Activated naive CD8-positive, alpha-beta T cell treated with anti-CD3 and anti-CD28 coated beads, Interleukin-2, amount 10 ng/mL, durations not matched to agents 7 days and 5 days (primary cell): ENCODE data around the gene IL22. TPM values are rescaled to one million over a fixed set of nuclear protein-coding genes. Genes with fewer than 3 reads are reported as not detected.

Source experiments
- ATAC-seq: fragments of 150-1000 bp; cut with Tn5 transposase; one replicate; pipeline ENCODE4 v1.10.0; 2021; ENCODE audit warnings: low read depth, moderate library complexity
- POLR2A ChIA-PET: fragments of 350-600 bp; sonication (Branson Sonifier 250); formaldehyde crosslinking; loops from one replicate; lab custom pipeline; 2021; ENCODE audit warnings: antibody characterized with exemption; lab: Charles Lee
- DNase-seq: peaks from one replicate; pipeline ENCODE4 v3.0.0; 2021
- H3K27ac Mint-ChIP-seq: one replicate; pipeline ENCODE4 v1.8.0; 2022; ENCODE audit warnings: mild to moderate bottlenecking, mixed read lengths
- H3K27me3 Mint-ChIP-seq: one replicate; pipeline ENCODE4 v1.8.0; 2022; ENCODE audit warnings: mild to moderate bottlenecking, moderate library complexity, mixed read lengths
- H3K36me3 Mint-ChIP-seq: one replicate; pipeline ENCODE4 v1.8.0; 2021; ENCODE audit warnings: mild to moderate bottlenecking, mixed read lengths
- H3K4me1 Mint-ChIP-seq: one replicate; pipeline ENCODE4 v1.8.0; 2021; ENCODE audit warnings: mixed read lengths
- H3K4me3 Mint-ChIP-seq: one replicate; pipeline ENCODE4 v1.8.0; 2022; ENCODE audit warnings: mild to moderate bottlenecking, moderate library complexity, mixed read lengths
- H3K9me3 Mint-ChIP-seq: one replicate; pipeline ENCODE4 v1.8.0; 2021; ENCODE audit warnings: mixed read lengths
- total RNA-seq, 2 experiments: library from RNA; stranded (reverse); gene quantifications; one replicate each; pipeline ENCODE4 v1.2.3, GENCODE V29; 2021

IL22 gene, protein sequence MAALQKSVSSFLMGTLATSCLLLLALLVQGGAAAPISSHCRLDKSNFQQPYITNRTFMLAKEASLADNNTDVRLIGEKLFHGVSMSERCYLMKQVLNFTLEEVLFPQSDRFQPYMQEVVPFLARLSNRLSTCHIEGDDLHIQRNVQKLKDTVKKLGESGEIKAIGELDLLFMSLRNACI
- total RNA-seq: not detected

DNA sequence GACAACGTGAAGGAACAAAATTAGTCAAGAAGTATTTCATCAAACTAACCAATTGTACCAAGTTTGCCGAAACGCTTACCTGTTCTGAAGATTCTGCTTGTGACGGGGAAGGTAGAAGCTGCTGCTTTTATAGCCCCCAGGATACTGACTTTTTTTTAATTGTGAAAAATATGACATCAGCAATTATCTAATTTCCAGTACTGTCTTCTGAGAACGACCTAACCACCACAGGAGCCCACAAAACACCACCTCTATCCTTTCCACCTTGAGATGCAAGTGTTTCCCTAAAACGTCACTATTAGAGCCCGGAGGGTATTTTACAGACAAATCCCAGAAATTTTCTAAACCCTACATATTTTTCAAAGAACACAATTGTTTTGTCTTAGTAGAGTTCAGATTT is at the start of gene IL22:
Gene IL22 (minus strand): TSS at position 101 of the 400 bp plus-strand sequence. CDS start 156 bp downstream, outside the sequence.
- POLR2A ChIA-PET: interaction anchor here (0.7 to 0.8 kb wide), 2 partner anchors 12 to 49 kb away, joined by 4 read pairs; no protein-coding TSS in a partner anchor
- DNase-seq (no peak), ATAC-seq (no peak)
- H3K4me1 Mint-ChIP-seq: peaks cover 1% of the 10 kb centered on the region
- H3K4me3 Mint-ChIP-seq: no peak within 1 kb of the TSS
- no peak within 1 kb of the TSS for H3K27ac Mint-ChIP-seq
- peaks cover 3% of the 10 kb centered on the region for H3K36me3 Mint-ChIP-seq
- H3K27me3 Mint-ChIP-seq: peaks cover 23% of the 10 kb centered on the region
- H3K9me3 Mint-ChIP-seq: no peaks in the 10 kb centered on the region

DNA sequence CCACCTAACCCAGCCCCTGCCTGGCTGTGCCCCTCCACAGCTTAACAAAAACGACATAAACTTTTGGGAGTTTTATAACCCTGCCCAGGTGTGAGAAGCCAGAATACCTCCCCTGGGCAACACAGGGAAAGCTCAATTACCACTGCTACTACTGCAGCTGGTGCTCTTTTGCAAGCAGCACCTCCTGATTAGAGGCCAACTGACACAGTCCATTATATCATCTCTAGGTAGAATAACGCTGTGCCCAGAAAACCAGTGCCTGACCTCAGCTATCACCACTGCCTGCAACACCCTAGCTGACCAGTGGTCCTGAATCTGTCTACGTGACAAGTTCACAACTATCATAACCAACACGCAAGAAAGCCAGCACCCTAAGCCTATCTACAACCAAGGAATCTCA is 44.5 kb upstream of the IL22 start:
- POLR2A ChIA-PET: no interaction called here
- H3K4me3 Mint-ChIP-seq: no peak overlapping the region
- no peaks in the 10 kb centered on the region for H3K27me3 Mint-ChIP-seq
- H3K9me3 Mint-ChIP-seq: peaks cover 4% of the 10 kb centered on the region
- no peak overlapping the region for H3K27ac Mint-ChIP-seq
- no peaks in the 10 kb centered on the region for H3K4me1 Mint-ChIP-seq
- H3K36me3 Mint-ChIP-seq: peaks cover 51% of the 10 kb centered on the region
- ATAC-seq (no peak), DNase-seq (no peak)

DNA sequence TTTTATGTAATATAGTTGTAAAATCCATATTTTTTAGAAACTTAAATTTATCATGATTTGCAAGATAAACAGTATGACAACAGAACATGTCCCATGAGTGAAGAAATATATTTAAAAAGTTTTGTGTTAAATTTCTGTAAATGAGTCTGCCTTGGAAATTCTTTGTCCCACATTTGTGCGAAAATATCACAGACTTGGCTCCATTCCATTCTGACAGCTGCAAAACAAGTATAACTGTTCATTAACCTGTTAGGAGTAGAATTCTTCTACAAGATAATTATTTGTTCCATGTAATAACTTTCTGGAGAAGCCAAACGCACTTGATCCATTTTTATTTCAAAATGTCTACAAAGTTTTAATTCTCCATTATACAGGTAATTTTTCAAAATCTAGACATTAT is 40.8 kb upstream of the IL22 start:
- Mint-ChIP-seq H3K4me3 (no peak overlapping the region), H3K36me3 (peaks cover 30% of the 10 kb centered on the region), H3K27me3 (no peaks in the 10 kb centered on the region), H3K27ac (no peak overlapping the region), H3K9me3 (no peaks in the 10 kb centered on the region), H3K4me1 (peaks cover 2% of the 10 kb centered on the region)
- ATAC-seq (no peak), DNase-seq (no peak)
- POLR2A ChIA-PET: no interaction called here

DNA sequence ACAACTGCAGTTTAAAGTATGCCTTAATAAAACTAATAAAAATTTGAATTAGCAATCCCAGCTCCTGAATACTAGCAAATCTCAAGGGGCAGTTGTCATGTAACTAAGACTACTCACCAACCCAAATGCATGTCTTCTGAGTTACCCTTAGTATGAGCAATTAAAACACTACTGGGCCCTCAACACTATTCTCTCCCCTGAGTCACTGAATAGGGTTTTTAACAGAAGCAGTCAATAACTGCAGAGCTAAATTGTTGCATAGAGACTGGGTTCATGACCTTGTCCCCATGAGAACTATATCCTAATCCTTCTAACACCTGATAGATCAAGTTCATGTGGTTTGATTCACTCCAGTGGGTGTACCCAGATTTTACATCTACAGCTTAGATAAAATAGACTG is 39.9 kb upstream of the IL22 start:
- no peak for DNase-seq
- Mint-ChIP-seq H3K27me3 (no peaks in the 10 kb centered on the region), H3K9me3 (peaks cover 2% of the 10 kb centered on the region), H3K36me3 (peaks cover 24% of the 10 kb centered on the region), H3K4me1 (peaks cover 4% of the 10 kb centered on the region), H3K4me3 (no peak overlapping the region), H3K27ac (no peak overlapping the region)
- POLR2A ChIA-PET: no interaction called here
- no peak for ATAC-seq

DNA sequence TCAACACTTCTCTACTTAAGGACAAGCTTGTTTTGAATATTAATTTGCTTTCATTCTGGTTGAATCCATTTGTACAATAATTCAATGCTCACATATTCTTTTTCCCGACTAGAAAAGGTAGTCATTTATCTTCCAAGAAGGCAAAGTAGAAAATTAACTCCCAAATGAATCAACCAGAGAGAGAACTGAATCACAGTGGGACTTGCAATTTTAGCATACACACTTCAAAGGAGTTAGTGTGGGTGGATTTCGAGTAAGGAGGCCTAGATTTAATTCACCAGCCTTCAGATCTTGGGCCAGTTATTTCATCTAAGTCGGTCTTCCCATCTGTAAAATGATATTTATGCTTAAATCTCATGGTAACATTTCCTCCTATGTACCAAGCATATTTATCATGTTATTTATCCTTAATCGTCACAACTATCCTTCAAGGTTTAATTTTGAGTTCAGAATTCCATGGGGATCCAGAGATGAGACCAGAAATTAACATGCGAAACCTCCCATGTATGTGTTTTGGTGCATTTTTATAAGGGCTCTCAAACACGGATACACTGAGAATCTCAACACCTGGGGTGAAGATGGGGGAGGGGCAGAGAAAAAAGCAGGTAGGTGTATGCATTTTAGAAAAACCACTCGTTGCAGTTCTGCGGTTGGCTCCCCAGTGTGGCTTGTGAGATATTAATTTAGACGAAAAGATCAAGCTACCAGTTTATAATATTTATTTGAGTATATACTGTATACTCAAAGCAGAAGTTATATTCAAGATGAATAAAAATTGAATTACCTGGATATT is 38.9 kb upstream of the IL22 start:
- no peak overlapping the region for H3K4me3 Mint-ChIP-seq
- no peak for ATAC-seq
- no peak for DNase-seq

DNA sequence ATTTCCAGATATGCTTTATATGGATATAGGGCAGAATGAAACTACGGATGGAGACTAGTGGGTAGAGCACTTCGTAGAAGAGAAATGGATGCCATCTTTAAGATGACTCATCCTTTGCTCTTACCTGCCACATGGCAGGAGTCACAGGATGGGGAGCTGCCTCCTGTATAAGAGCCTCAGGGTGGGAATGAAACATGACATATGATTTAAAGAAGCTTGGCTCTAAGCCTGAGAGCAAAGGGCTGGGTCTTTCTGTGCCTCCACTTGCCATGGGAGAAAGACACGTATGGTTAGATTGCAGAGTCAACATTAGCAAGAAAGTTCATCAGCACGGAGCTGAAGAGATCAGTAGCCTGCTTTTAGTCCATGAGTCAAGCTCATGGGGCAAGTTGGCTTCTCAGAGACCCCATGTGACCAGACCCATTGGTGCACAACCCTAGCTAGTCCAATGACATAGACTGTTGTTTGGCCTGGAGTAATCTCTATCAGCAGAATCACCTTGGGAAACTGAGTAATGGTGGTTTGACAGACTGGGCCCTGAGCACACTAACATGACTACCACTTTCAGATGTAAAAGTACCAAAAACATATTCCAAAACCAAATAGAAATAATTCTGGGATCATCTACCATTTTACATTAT is 38.1 kb upstream of the IL22 start:
- peaks cover 5% of the 10 kb centered on the region for H3K4me1 Mint-ChIP-seq
- DNase-seq (no peak), ATAC-seq (no peak)
- H3K36me3 Mint-ChIP-seq: peaks cover 19% of the 10 kb centered on the region
- POLR2A ChIA-PET: no interaction called here
- H3K27ac Mint-ChIP-seq: no peak overlapping the region
- H3K4me3 Mint-ChIP-seq: no peak overlapping the region
- H3K9me3 Mint-ChIP-seq: peaks cover 2% of the 10 kb centered on the region
- no peaks in the 10 kb centered on the region for H3K27me3 Mint-ChIP-seq

More for the DNA sequence above, 38.9 kb upstream of the IL22 start:
- Mint-ChIP-seq H3K4me1 (peaks cover 5% of the 10 kb centered on the region), H3K27me3 (no peaks in the 10 kb centered on the region), H3K9me3 (peaks cover 2% of the 10 kb centered on the region), H3K27ac (no peak overlapping the region), H3K36me3 (peaks cover 22% of the 10 kb centered on the region)
- POLR2A ChIA-PET: no interaction called here

DNA sequence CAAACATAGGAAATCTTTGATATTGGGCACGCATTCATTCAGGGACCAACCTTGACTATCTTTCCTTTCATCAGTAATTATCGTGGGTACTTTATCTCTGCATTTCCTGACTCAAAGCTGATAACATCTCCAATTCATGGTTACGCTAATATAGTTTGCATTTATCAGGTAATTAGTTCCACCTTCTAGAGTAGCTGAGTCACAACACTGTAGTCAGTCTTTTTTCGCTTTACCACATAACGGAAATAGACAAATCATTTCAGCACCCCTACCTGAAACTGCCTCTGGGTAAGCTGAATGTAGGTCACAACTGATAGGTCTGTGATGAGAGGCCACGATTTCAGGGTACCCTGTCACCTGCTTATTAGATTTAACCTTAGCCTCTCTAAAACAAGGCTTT is 36.7 kb upstream of the IL22 start:
- H3K27me3 Mint-ChIP-seq: no peaks in the 10 kb centered on the region
- no peak for DNase-seq
- peaks cover 2% of the 10 kb centered on the region for H3K9me3 Mint-ChIP-seq
- H3K4me3 Mint-ChIP-seq: no peak overlapping the region
- peak; percentile 80 for ATAC-seq
- H3K36me3 Mint-ChIP-seq: peaks cover 17% of the 10 kb centered on the region
- peaks cover 5% of the 10 kb centered on the region for H3K4me1 Mint-ChIP-seq
- no peak overlapping the region for H3K27ac Mint-ChIP-seq
- POLR2A ChIA-PET: no interaction called here

DNA sequence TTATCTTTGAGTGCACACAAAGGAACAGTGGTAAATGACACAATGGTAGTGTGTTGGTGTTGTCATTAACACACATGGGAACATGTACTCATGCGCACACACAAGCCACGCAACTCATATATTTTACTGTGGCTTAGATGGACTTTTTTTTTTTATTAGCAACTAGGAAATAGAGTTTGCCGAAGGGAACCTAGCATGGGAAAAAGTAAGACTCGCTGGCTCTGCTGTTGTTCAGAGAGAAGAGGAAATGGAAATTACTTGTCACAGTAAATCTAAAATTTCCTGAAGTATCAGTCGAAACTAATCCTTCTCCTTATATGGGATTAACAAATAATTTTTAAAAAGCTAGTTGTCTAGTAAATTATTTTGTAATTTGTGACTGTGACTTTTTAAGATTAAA is 33.7 kb upstream of the IL22 start:
- peaks cover 5% of the 10 kb centered on the region for H3K4me1 Mint-ChIP-seq
- DNase-seq (no peak), ATAC-seq (no peak)
- H3K9me3 Mint-ChIP-seq: peaks cover 2% of the 10 kb centered on the region
- H3K27ac Mint-ChIP-seq: no peak overlapping the region
- POLR2A ChIA-PET: no interaction called here
- peaks cover 8% of the 10 kb centered on the region for H3K36me3 Mint-ChIP-seq
- H3K4me3 Mint-ChIP-seq: no peak overlapping the region
- H3K27me3 Mint-ChIP-seq: no peaks in the 10 kb centered on the region

DNA sequence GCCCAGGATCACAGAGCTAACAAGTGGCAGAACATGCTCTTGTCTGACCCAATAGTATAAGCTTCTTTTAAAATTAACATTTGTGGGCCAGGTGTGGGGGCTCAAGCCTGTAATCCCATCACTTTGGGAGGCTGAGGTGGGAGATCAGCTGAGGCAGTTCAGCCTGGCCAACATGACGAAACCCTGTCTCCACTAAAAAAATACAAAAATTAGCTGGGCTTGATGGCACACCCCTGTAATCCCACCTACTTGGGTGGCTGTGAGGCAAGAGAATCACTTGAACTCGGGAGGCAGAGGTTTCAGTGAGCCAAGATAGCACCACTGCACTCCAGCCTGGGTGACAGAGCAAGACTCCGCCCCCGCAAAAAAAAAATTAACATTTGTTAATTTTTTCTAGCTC is 33.0 kb upstream of the IL22 start:
- ATAC-seq (no peak), DNase-seq (no peak)
- H3K27me3 Mint-ChIP-seq: no peaks in the 10 kb centered on the region
- peaks cover 7% of the 10 kb centered on the region for H3K36me3 Mint-ChIP-seq
- H3K27ac Mint-ChIP-seq: no peak overlapping the region
- POLR2A ChIA-PET: no interaction called here
- H3K9me3 Mint-ChIP-seq: peaks cover 2% of the 10 kb centered on the region
- peaks cover 5% of the 10 kb centered on the region for H3K4me1 Mint-ChIP-seq
- no peak overlapping the region for H3K4me3 Mint-ChIP-seq

DNA sequence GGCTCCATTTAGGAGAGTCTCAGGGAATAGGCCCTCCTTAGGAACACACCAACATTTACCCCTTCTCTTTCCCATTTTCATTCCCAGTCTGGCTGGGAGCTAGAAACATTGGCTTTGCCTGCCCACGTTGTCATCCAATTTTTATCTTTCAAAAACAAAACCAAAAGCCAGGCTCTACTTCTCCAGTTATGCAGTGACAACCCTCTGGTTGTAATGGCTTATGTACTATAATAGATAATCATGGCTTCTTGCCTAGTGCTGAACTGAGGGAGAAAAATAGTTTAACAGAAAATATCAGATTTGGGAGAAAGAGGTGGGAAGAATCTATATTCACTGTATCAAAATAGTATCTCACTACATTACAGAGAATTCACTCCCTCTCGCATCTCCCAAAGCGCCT is 32.1 kb upstream of the IL22 start:
- Mint-ChIP-seq H3K27ac (no peak overlapping the region), H3K27me3 (no peaks in the 10 kb centered on the region), H3K36me3 (peaks cover 6% of the 10 kb centered on the region), H3K9me3 (peaks cover 2% of the 10 kb centered on the region), H3K4me3 (no peak overlapping the region), H3K4me1 (peaks cover 6% of the 10 kb centered on the region)
- POLR2A ChIA-PET: no interaction called here
- DNase-seq (no peak), ATAC-seq (no peak)

DNA sequence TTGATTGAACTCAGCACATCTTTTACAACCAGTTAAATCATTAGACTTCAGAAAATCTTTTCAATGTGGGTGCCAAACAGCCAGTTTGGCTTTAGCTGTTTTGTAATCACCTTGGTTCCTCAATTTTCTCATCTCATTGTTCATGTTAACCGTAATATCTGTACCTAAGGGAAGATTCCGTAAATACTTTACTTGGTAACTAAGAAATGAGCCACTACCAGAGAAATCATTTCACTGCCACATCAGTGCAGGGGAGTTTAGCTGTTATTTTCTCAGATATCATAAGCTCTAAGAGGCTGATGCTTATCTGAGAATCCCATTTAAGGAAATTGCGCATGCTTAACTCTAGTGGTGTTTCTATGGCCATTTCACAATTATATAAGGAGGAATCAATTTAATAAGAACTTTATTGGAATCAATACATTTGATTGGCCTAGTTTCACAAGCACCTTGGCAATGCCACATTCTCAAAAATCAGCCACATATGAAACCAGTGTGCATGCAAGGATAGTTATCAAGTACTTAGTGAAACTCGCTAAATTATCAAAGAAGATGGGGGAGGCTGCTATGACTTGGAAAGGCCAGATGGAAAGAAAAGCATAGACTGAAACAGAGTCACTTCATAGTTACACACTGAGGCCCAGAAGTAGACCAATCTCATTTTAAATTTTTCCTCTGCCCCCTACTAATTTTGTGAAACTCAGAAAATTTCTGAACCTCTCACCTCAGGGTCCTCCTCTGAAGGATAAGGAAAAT is 28.1 kb upstream of the IL22 start:
- POLR2A ChIA-PET: no interaction called here
- no peak overlapping the region for H3K27ac Mint-ChIP-seq
- H3K36me3 Mint-ChIP-seq: no peaks in the 10 kb centered on the region
- no peak overlapping the region for H3K4me3 Mint-ChIP-seq
- peaks cover 16% of the 10 kb centered on the region for H3K4me1 Mint-ChIP-seq
- no peaks in the 10 kb centered on the region for H3K27me3 Mint-ChIP-seq
- ATAC-seq (no peak), DNase-seq (no peak)
- H3K9me3 Mint-ChIP-seq: no peaks in the 10 kb centered on the region

DNA sequence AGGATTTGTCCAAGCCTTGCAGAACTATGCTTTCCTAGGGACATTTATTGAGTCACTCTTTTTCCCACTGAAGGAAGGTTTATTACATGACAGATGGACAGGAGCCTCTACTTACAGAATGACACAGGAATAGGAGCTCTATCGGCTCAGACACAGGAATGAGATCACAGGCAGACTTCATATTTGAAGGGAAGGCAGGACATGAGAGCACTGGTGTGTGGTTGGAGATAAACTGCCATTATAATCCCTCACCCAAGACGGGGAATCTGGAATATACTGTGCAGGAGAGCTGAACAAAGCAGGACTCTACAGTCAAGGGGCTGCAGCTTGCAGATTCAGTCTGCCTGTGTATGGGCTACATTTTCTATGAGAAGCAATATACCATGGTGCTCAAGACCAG is 26.8 kb upstream of the IL22 start:
- H3K4me3 Mint-ChIP-seq: no peak overlapping the region
- peaks cover 21% of the 10 kb centered on the region for H3K4me1 Mint-ChIP-seq
- DNase-seq (no peak), ATAC-seq (no peak)
- no peaks in the 10 kb centered on the region for H3K36me3 Mint-ChIP-seq
- no peak overlapping the region for H3K27ac Mint-ChIP-seq
- H3K27me3 Mint-ChIP-seq: no peaks in the 10 kb centered on the region
- H3K9me3 Mint-ChIP-seq: peaks cover under 1% of the 10 kb centered on the region
- POLR2A ChIA-PET: no interaction called here

DNA sequence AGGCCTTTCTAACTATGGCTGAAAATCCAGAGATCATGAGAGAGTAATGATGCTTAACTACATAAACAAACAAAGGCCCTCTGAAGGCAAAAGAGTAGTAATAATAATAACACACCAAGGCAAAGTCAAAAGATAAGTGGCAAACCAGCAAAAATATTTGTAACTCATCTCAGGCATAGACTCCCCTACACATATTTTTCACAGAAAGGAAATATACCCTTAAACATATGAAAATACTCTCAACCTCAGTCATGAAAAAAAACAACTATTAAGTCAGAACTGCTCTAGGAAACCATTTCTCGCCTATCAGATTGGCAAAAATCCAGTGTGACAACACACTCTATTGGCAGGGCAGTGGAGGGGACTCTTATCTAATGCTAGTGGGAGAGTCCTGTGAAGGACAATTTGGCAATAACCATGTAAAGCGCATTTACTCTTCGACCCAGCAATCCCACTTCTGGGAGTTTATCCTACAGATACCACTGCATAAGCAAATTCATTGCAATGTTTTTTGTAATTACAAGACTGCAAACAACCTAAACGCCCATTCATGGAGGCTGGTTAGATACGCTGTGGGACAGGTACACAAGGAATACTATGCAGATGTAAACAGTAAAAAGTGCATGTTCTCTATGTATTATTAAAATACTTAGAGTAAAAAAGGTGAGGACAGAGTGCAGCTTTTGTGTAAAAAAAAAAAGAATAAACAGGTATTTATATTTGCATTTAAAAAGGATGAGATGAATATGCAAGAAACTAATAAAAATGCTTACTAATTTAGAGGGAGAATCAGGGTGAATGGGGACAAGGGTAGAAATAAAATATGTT is 26.0 kb upstream of the IL22 start:
- Mint-ChIP-seq H3K4me1 (peaks cover 22% of the 10 kb centered on the region), H3K4me3 (no peak overlapping the region), H3K9me3 (peaks cover 1% of the 10 kb centered on the region), H3K36me3 (no peaks in the 10 kb centered on the region), H3K27me3 (no peaks in the 10 kb centered on the region), H3K27ac (no peak overlapping the region)
- DNase-seq: no peak
- ATAC-seq: no peak
- POLR2A ChIA-PET: no interaction called here
